ENCODE data around the gene GNG14. TPM values are rescaled to one million over a fixed set of nuclear protein-coding genes. Genes with fewer than 3 reads are reported as not detected.

GNG14 gene
- total and polyA plus RNA-seq, 2 of the 13 experiments (the other 11 are each of a cell fraction or from before 2014, with no cell fraction given): not detected

- peak; percentile 92; the same call in 1 of the 2 replicates for TF ChIP-seq MXD1 (CRISPR knock-in tag; IDR thresholded peaks at IDR 0.05)
- peak; percentile 92 for TF ChIP-seq RFX1 (IDR thresholded peaks at IDR 0.05)
- TF ChIP-seq NFE2 (CRISPR knock-in tag; IDR thresholded peaks at IDR 0.05): no peak
- no peak for TF ChIP-seq ZNF558 (CRISPR knock-in tag; IDR thresholded peaks at IDR 0.05; ENCODE audit: borderline replicate concordance)
- peak; percentile 43; the same call in 1 of the 2 replicates for TF ChIP-seq MTA1 (CRISPR knock-in tag; IDR thresholded peaks at IDR 0.05; ENCODE audit: borderline replicate concordance)
- no peak for TF ChIP-seq BRF2 (CRISPR knock-in tag; IDR thresholded peaks at IDR 0.05)
- 0 out of 2 replicates have a peak, but pooled peaks have one; percentile 42 for TF ChIP-seq ZBTB4 (CRISPR knock-in tag; IDR thresholded peaks at IDR 0.05; ENCODE audit: borderline replicate concordance)
- no peak for TF ChIP-seq BHLHE40 (IDR thresholded peaks at IDR 0.05; ENCODE audit: low read length)
- peak; percentile 24; the same call in 1 of the 2 replicates for TF ChIP-seq DR1 (CRISPR knock-in tag; IDR thresholded peaks at IDR 0.05)
- peak; percentile 72; the same call in 1 of the 2 replicates for TF ChIP-seq RFXAP (CRISPR knock-in tag; IDR thresholded peaks at IDR 0.05; ENCODE audit: borderline replicate concordance)
- TF ChIP-seq PAWR (CRISPR knock-in tag; IDR thresholded peaks at IDR 0.05; ENCODE audit: borderline replicate concordance): no peak
- TF ChIP-seq ASH2L (IDR thresholded peaks at IDR 0.05; ENCODE audit: insufficient read length, low read depth, low read length): peak; percentile 39
- TF ChIP-seq ZNF792 (CRISPR knock-in tag; IDR thresholded peaks at IDR 0.05): peak; percentile 87
- TF ChIP-seq ZNF235 (CRISPR knock-in tag; IDR thresholded peaks at IDR 0.05; ENCODE audit: borderline replicate concordance): 0 out of 2 replicates have a peak, but pooled peaks have one; percentile 35
- no peak for TF ChIP-seq MAFK (conservative IDR thresholded peaks at IDR 0.05 in 1 of 2, IDR thresholded peaks at IDR 0.05 in 1 of 2; ENCODE audit: low read length in 2 of 2)
- TF ChIP-seq DPF2 (CRISPR knock-in tag; IDR thresholded peaks at IDR 0.05; ENCODE audit: borderline replicate concordance, low read depth): no peak
- TF ChIP-seq ATF7-NPFF (CRISPR knock-in tag; IDR thresholded peaks at IDR 0.05; ENCODE audit: low read depth): no peak
- TF ChIP-seq POLR2A (IDR thresholded peaks at IDR 0.05; ENCODE audit: insufficient read depth in 1 of 2, low read depth in 2 of 2, low read length in 2 of 2): peak; percentile 65 to 85
- no peak for TF ChIP-seq HHEX (CRISPR knock-in tag; IDR thresholded peaks at IDR 0.05)
- no peak for TF ChIP-seq HMGA1 (CRISPR knock-in tag; conservative IDR thresholded peaks at IDR 0.05)
- peak; percentile 91 for TF ChIP-seq ZNF784 (CRISPR knock-in tag; IDR thresholded peaks at IDR 0.05; ENCODE audit: borderline replicate concordance)
Measured at GRCh38 chr19:12696366-12697335, 8.9 kb downstream of the GNG14 start, which contains the start of gene FBXW9 (continued).
